ENCODE data around the gene DHX32.
"Not testable (repeated sequence)": the region's sequence is repeated elsewhere in the genome, so short reads cannot be mapped to it uniquely, and the experiment has no call there.

The DHX32 gene

GRCh38 chr10:125895130-125896087, 14.3 kb upstream of the DHX32 start:
- not testable (repeated sequence) for DNase-seq

- not testable (repeated sequence) for DNase-seq
These were observed 13.1 kb upstream of the DHX32 start for GRCh38 chr10:125894176-125894575.

DNA sequence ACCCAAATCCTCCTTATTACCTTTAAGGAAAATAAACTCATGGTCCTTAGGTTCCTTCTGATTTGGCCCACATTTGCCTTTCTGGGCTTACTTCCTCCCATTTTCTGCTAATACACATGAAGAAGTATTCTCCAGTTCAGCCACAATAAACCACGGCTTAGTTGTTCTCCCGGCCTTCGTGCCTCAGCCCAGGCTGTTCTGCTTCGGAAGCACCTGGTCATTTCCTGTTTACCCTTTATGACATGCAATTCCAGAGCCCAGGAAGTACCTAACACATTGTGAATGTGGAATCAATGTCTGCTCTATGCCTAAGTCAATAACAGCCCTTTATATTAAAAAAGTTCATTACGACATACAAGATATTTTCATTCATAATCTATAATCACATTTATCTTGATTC, 11.3 kb upstream of the DHX32 start:
- not testable (repeated sequence) for DNase-seq

GRCh38 chr10:125889441-125889840, 8.3 kb upstream of the DHX32 start:
- not testable (repeated sequence) for DNase-seq

- no peak for DNase-seq
These were observed 5.9 kb upstream of the DHX32 start for GRCh38 chr10:125886914-125887512.

DNA sequence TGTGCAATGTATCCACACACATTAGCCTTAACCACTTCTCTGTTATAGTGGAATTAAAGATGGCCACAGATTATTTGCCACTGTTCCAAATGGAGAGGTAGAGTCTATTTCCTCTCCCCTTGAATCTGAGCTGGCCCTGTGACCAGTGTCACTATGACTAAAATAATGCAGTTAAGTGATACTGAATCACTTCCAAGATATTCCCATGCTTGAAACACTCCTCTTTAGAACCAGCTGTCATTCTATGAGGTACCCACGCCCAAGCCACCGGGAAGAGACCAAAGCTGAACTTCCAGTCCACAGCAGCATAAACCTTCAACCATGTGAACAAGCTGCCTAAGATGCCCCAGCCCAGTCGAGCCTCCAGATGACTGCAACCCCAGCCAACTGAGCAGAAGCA, 2.1 kb upstream of the DHX32 start:
- DNase-seq: no peak

DNA sequence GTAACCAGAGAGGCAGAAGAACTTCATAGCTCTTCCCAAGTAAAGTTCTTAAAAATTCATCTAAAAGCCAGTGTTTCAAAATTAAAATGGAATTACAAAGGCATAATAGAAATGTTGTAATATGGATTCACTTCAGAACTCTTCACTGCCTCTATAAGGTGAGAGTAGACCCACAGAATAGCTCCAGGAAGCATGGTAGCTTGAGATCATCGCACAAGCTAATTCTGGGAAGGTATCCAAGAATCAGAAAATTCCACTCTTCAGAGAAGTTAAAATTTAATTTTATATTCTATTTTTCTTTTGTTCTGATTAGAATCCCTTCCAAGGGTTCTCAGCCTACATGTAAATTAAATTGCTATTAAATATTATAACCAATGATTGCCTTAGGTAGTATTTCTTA, 1.5 kb upstream of the DHX32 start:
- no peak for DNase-seq

DNA sequence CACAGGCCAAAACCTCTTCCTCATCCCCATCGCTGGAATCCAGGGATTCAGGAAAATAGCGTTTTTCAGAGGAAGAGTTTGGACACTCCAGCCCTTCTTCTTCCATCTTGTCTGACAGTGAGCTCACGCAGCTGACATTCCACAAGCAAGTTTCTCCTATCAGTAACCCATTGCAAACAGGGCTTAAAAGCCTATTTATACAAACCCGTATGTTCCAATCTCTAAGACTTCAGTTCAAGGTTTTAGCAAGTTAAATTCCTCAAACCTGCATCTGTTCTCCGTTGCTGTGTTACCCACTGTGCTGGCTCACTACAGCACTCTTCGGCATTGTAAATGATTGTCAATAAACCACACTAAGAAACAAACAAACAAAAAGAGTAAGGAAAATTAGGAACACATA, 373 bp downstream of the DHX32 start:
- no peak for DNase-seq

DNA sequence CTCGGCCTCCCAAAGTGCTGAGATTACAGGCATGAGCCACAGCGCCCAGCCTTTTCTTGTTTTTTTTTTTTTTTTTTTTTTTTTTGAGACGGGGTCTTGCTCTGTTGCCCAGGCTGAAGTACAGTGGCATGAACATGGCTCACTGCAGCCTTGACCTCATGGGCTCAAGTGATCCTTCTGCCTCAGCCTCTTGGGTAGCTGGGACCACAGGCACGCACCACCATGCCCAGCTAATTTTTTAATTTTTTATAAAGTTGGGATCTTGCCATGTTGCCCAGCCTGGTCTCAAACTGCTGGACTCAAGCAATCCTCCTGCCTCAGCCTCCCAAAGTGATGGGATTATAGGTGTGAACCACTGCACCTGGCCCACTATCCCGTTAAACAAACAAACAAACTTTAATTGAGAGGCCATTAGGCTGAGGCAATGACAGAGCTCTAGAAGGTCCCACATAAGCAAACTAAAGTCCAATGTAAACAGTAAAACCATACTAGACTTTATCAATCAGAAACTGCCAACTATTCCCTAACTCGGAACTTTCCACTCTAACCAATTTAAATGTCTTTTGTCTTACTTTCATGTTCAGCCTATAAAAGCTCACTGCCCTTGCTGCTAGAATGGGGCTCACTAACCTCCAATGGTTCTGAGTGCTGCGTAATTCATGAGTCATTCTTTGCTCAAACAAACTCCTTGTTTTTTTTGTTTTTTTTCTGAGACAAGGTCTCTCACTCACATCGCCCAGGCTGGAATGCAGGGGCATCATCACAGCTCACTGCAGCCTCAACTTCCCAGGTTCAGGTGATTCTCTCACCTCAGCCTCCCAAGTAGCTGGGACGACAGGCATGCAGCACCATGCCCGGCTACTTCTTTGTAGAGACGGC, 1.9 kb downstream of the DHX32 start:
- DNase-seq: no peak

DNA sequence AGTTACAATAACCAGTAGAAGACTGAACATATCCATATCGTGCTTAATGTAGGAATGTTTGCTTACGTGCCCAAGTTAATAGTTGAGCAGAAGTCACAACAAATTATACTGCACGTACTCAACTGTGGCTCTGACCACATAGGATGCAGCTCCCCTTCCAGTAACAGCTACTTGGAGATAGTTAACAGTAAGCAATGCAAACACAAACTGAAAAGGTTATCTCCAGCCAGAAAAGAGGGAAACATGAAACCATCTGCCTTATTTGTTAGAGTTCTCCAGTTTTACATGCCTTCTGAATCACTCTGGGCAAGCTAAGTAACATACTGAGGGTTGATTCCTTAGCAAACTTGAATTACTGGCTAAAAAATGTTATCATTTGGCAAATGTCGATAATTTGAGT, 9.8 kb downstream of the DHX32 start:
- no peak for DNase-seq

DNA sequence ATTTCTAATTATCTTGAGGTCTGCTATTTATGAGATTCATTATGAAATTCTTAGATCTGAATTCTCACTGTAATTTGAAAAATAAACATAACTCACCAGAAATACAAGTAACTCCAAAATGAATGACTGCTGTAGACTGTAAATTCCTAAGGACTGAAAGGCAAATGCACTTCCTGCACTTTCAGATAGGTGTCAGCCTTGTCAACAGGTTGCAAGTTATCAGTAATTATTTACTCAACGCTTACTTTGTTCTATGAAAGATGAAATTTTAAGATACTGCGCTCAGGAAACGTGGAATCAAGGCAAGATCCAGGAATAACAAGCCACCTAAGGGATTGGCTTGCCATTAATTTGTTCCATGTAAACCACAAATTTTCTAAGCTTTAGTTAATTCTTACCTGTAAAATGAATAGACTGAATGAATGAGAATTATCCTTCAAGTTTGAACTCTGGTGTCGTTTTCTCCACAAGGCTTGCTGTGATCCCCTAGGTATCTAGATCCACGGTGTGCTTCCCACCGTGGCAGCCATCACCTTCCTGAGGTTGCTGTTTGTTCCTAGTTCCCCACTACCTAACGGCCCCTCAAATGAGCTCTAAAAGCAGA, 12.6 kb downstream of the DHX32 start:
- no peak for DNase-seq

- no peak for DNase-seq
These were observed 14.6 kb downstream of the DHX32 start for GRCh38 chr10:125866421-125867029.

GRCh38 chr10:125865120-125865519, 16.0 kb downstream of the DHX32 start:
- DNase-seq: no peak

DNA sequence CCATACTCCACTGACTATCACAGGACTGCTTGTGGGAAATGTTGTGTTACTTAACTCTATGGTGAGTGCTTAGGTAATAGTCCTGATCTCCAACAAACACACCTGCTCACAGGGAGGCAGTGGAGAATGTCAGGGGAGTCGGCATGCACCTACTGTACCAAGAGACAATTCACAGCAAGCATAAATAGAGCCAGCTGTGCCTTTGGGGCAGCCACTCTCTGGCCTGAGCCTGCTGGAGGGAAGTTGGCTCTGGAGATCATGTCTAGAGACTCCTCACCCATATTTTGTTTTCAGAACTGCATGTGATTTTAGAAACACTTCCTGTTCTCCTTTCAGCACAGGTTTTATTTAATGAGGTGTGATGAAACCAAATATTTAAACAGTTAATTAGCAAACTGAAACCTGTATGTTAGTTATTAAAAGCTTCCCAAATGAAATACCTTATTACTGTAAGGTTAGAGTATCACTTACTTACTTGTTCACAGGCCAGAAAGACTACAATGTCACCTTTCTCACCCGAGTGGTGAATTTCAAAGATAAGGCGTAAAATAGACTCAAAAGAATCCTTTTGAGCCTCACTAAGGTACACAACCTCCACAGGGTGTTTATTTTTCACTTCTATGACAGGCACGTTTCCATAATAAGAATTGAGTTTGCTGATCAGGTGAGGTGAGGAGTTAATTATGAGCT, 21.8 kb downstream of the DHX32 start:
- no peak for DNase-seq

- no peak for DNase-seq
These were observed 23.8 kb downstream of the DHX32 start for GRCh38 chr10:125857185-125857760.

DNA sequence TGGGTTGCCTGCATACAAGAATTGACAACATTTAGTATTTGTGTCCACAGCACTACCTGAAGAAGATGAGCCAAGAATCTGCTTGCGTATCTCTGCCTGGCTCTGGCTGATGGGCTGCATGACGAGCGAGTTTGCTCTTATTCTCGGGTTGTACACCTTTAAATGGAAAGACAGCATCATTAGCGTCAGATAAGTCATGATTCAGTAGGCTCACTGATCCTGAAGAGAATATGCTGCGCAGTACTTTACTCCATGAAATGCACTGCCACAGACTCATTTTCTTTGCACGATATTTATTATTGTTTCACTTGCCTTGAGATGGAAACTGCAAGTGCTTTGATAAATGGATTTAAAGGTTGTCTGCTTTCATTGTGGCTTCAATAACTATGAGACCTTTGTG, 28.6 kb downstream of the DHX32 start:
- DNase-seq: no peak

DNA sequence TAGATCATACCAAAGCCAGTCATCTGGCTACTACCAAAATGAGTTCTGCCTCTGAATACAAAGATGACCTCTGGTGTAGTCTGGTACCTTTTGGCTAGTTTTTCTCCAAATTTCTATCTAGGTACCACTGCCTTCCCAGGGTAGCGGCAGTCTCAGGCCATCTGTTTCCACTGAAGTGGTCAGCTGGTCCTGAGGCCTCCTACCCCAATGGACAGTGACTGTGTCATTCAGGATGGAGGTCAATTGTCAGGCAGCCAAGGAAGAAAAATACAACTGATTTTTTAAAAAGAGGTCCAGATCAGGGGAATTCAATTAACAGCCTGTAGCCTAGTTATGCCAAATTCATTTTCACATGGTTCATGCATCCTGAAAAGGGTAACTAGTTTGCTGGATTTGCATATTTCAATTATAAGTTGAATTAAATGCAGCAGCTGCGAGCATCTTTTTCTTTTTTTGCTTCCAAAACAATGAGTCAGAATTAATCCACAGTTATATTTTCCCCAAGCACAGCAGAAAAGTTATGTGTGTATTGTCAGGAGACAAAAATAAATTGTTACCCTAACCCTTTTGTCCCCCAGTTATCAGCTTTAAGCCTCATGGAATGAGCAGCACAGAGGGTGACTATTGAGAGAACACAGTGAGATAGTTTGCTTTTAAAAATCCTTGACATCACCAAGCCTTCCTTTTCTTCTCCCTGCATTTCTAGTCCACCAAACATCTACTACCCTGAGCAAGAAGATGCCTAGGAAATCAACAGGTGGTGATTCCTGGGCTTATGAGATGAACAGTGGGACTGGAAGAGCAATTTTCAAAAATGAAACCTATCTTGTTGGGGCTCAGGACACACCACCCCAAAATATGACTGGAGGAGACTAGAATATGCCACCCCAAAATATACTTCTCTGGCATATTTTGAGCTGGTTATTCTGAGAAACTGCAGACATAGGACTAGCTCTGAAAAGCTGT, 30.0 kb downstream of the DHX32 start:
- no peak for DNase-seq

- no peak for DNase-seq
These were observed 31.6 kb downstream of the DHX32 start for GRCh38 chr10:125849448-125849847.

- no peak for DNase-seq
These were observed 32.2 kb downstream of the DHX32 start for GRCh38 chr10:125848857-125849256.

DNA sequence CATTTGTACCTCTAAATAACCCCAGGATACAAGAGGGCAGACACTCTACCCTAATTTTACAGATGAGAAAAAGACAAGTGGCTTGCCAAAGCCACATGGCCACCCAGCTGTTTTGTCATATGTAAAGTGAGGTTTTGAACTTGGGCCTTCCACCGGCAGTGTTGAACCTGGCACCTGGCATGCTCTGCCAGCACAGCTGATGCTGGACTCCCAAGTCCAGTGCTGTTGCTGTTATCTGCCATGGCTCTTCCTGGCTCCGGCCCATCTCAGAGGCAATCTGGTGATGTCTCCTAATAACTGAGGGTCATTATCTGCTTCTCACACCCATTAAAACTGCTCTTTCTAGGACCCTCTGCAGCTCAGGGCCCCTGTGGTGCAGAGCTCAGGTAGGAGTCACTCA, 32.7 kb downstream of the DHX32 start:
- DNase-seq: no peak
